IPS DF 4.7 (cell line): ENCODE results near the gene NUCKS1.
"Not testable (repeated sequence)": the region's sequence is repeated elsewhere in the genome, so short reads cannot be mapped to it uniquely, and the experiment has no call there.

Experiments used
- DNase-seq: peaks from one replicate; pipeline ENCODE4 v3.0.0-alpha.2; 2013; ENCODE audit warnings: low spot score; ENCODE audit errors: extremely low read depth

NUCKS1 gene

GRCh38 chr1:205733438-205734175, 16.4 kb downstream of the NUCKS1 start:
- DNase-seq = no peak

GRCh38 chr1:205729945-205730610, 19.9 kb downstream of the NUCKS1 start:
- DNase-seq = no peak

- DNase-seq = no peak
These were observed 23.3 kb downstream of the NUCKS1 start for GRCh38 chr1:205726619-205727125.

GRCh38 chr1:205725514-205725913, 24.5 kb downstream of the NUCKS1 start:
- no peak for DNase-seq

DNA sequence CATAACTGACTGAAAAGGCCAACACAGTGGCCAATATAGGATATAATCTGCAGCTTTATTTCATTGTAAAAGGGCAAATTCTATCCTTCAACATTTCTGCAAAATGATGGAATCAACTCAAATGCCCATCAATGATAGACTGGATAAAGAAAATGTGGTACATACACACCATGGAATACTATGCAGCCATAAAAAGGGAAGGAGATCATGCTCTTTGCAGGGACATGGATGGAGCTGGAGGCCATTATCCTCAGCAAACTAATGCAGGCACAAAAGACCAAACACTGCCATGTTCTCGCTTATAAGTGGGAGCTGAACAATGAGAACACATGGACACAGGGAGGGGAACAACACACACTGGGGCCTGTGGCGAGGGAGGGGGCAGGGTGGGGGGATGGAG, 29.2 kb downstream of the NUCKS1 start:
- DNase-seq = not testable (repeated sequence)

DNA sequence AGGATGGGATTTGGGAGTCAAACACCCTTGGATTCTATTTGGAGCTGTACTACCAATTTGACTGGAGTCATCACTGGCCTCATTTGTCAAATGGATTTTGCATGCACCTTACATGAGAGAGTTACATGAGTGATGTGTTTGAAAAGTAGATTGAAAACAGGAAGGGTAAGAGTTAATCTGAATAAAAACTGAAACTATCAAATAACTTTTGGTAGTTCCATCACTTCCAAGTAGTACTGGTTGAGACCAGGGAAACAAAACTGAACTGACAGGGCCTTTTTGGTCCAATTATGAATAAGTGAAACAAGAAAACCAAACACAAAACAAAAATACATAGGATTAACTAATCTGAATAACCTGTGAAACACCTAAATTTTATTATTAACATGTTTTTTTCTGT, 30.2 kb downstream of the NUCKS1 start:
- DNase-seq = no peak

DNA sequence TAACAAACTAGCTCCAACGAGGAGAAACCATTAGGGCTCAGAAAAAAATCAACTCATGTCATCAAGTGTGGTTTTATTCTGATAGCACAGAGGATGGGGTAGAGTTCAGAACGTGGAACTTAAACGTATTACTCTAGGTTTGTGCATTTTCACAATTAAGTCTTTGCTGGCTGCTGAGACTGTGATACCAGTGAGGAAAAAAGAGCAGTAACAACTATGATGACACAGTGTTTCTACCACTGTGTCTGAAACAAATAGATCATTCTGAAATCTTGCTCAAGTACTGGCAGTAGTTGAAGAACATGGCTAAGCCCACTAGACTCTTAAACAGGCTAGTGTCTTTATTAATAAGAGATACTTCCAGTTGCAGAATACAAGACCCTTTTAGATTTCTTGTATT, 31.0 kb downstream of the NUCKS1 start:
- DNase-seq = no peak

GRCh38 chr1:205716371-205717132, 33.4 kb downstream of the NUCKS1 start:
- DNase-seq = no peak

DNA sequence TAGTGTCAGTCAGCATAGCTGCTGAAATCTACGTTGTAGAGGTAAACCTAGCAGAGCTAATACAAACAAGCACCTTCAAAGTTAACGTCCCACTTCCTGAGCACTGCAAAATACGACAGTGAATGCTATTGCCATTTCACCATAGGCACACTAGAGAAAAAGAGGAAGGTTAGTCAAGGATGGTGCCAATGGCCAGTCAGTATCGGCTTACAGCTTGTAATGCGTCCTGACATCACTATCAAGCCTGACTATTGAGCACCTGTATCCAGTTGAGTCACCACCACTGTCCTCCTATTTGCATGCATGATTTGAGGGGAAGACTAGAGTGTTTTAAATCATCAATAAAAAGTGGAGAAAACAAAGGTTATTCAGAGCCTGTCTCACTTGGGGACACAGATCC, 34.4 kb downstream of the NUCKS1 start:
- no peak for DNase-seq

DNA sequence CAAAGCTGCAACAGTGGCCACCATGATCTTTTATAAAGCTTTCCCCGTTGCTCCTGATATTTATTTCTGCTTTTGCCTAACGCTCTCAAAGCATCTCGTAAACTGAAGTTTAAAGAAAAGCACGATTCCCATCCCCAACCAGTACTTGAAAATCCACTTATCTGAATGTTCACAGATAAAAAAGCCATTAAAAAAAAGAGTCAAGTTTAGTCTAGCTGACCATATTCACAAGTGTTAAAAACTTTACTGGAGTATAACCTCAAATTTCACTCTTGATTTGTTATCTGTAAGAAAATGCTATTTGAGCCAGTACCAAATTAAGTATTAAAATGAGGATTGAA, 35.1 kb downstream of the NUCKS1 start:
- no peak for DNase-seq

DNA sequence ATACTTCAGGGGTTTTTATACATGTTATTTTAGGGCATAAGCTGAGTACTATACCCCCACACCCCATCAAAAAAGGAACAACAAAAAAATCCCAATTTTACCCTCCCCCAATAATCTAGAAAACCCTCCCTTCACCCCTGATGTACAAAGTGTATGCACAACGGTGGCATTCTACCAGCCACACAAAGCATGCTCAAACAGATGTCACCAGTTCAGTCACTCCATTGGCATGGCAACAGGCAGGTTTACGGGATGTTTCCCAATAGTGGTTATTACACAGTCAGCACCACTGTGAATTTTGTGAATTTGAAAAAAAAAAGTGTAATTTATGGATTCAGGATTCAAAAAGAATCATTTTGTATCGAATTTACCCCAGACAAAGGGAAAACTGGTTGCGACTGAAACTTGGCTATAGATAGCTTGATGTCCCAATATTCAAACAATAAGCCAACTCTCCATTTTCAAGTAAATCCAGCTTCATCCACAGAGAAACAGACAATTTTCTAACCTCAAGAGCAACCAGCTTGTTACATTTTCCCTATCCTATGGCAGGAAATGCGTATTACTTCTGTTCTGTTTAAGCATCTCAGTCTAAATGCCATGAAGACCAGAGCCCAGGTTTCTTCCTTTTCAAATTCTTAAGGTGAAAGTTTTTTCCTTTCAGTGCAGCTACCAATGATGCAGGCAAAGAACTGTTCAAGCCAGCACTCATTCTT, 35.6 kb downstream of the NUCKS1 start:
- DNase-seq = no peak

DNA sequence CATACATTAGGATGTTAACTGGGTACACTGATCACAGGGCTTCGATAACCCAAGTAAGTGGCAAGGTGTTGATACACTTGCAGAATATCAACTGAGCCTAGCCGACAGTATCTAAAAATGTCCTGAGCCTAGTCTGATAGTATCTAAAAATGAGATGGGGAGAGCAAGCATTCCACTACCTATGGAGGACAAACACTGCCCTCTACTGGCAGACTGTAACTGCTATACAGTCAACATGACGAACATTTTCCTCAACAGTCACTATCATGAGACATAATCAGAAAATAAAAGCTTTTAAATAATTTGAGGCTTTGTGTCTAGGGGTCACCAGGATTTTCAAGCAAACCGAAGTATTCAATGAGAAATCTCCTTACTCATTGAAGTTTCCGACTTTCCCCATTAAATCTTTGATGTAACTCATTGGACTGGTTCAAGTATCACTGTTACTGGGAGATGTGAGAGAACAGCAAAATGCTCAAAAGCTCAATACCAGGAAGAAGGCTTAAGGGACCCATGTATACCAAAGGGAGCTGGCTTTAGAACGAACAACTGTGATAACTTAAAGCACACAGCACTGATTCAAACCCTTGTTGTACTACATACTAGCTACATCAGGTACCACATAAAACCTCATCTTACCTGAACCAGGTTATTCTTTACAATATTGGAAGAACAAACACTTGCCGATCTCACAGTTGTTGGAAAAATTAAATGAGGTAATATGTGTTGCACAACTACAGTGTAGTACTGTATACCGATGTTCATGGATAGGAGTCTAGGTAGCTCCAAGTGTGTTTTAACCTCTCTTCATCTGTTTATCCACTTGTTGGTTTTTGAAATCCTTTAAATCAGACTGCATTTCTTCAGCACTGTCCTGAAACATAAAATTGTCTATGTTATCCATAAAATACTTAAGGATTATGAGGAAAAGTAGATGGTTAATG, 38.6 kb downstream of the NUCKS1 start:
- DNase-seq = peak; percentile 66

- no peak for DNase-seq
These were observed 39.5 kb downstream of the NUCKS1 start for GRCh38 chr1:205710201-205711062.

- DNase-seq = no peak
These were observed 40.3 kb downstream of the NUCKS1 start for GRCh38 chr1:205709640-205710039.

- no peak for DNase-seq
These were observed 41.0 kb downstream of the NUCKS1 start for GRCh38 chr1:205709059-205709398.

- no peak for DNase-seq
These were observed 43.1 kb downstream of the NUCKS1 start for GRCh38 chr1:205706601-205707502.

DNA sequence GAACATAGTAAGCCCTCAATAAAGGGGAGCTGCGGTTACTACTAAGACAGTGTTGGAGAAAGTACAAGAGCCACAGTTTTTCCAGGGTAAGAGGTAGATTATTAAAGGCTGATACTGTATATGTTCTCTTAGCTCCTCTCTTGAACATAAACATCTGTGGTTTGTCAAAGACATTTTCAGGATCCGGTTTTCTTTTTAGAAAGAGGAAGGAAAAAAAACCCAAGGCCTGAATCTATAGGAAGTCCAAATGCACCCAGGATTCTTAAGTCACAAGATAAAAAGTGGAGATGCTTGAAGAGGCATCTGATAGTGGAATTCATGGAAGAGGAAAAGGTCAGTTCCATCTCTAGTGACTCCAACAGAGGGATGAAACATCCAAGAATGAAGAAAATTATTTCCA, 45.1 kb downstream of the NUCKS1 start:
- no peak for DNase-seq

GRCh38 chr1:205703072-205703471, 46.9 kb downstream of the NUCKS1 start:
- no peak for DNase-seq

GRCh38 chr1:205701891-205702290, 48.1 kb downstream of the NUCKS1 start:
- no peak for DNase-seq
